HG03159 (cell line): ENCODE measurements around the gene GPR137C.
"Not testable (repeated sequence)": the region's sequence is repeated elsewhere in the genome, so short reads cannot be mapped to it uniquely, and the experiment has no call there.

Experiments used
- ATAC-seq: cut with Tn5 transposase; IDR thresholded peaks from one replicate; pipeline ENCODE4 v1.9.1; 2021; ENCODE audit warnings: mild to moderate bottlenecking, moderate library complexity; ENCODE audit not compliant: unreplicated experiment

GPR137C gene

GRCh38 chr14:52563120-52563519, 10.5 kb downstream of the GPR137C start:
- no peak for ATAC-seq

- ATAC-seq = not testable (repeated sequence)
Observed at GRCh38 chr14:52568454-52568853, 15.8 kb downstream of the GPR137C start.

GRCh38 chr14:52575858-52576257, 23.2 kb downstream of the GPR137C start:
- ATAC-seq = no peak

GRCh38 chr14:52583544-52583943, 30.9 kb downstream of the GPR137C start:
- ATAC-seq = no peak

- ATAC-seq = no peak
Observed at GRCh38 chr14:52589646-52590045, 37.0 kb downstream of the GPR137C start.

- no peak for ATAC-seq
Observed at GRCh38 chr14:52590318-52590717, 37.7 kb downstream of the GPR137C start.

- ATAC-seq = no peak
Observed at GRCh38 chr14:52596320-52596719, 43.7 kb downstream of the GPR137C start.

GRCh38 chr14:52596861-52597260, 44.2 kb downstream of the GPR137C start:
- ATAC-seq = no peak

GRCh38 chr14:52598568-52598967, 45.9 kb downstream of the GPR137C start:
- ATAC-seq = no peak

GRCh38 chr14:52599974-52600373, 47.3 kb downstream of the GPR137C start:
- ATAC-seq = no peak

- no peak for ATAC-seq
Observed at GRCh38 chr14:52602131-52602530, 49.5 kb downstream of the GPR137C start.

- no peak for ATAC-seq
Observed at GRCh38 chr14:52607061-52607460, 54.4 kb downstream of the GPR137C start.

GRCh38 chr14:52609445-52610044, 56.9 kb downstream of the GPR137C start:
- no peak for ATAC-seq

- ATAC-seq = no peak
Observed at GRCh38 chr14:52610187-52610586, 57.6 kb downstream of the GPR137C start.

GRCh38 chr14:52618602-52619001, 66.0 kb downstream of the GPR137C start:
- no peak for ATAC-seq

- ATAC-seq = no peak
Observed at GRCh38 chr14:52619687-52620086, 67.1 kb downstream of the GPR137C start.

GRCh38 chr14:52640137-52640536, 87.5 kb downstream of the GPR137C start:
- no peak for ATAC-seq

GRCh38 chr14:52641745-52642144, 89.1 kb downstream of the GPR137C start:
- ATAC-seq = no peak

GRCh38 chr14:52649511-52649910, 96.9 kb downstream of the GPR137C start:
- ATAC-seq = no peak

- no peak for ATAC-seq
Observed at GRCh38 chr14:52650774-52651173, 98.1 kb downstream of the GPR137C start.

- no peak for ATAC-seq
Observed at GRCh38 chr14:52656905-52657304, 104.3 kb downstream of the GPR137C start.

- ATAC-seq = no peak
Observed at GRCh38 chr14:52660325-52660724, 107.7 kb downstream of the GPR137C start.

GRCh38 chr14:52660832-52661231, 108.2 kb downstream of the GPR137C start:
- ATAC-seq = no peak
